PC-3 (cell line): ENCODE data around the gene AIPL1. TPM values are rescaled to one million over a fixed set of nuclear protein-coding genes. Genes with fewer than 3 reads are reported as not detected.

ENCODE experiments used
- ATAC-seq: fragments of 200-7000 bp; cut with Tn5 transposase; 2 replicates; pipeline ENCODE4 v1.9.1; 2020; ENCODE audit warnings: mild to moderate bottlenecking, moderate library complexity
- BruUV-seq: library from RNA; stranded (reverse); fragments of 400-500 nt; replicated peaks from 2 replicates; lab custom pipeline; 2021; lab: Mats Ljungman, UMichigan
- CTCF ChIA-PET: fragments of 300-600 bp; sonication (Branson Sonifier 250); formaldehyde crosslinking; loops from one replicate; lab custom pipeline; 2022; ENCODE audit warnings: antibody characterized with exemption; lab: Charles Lee
- POLR2A ChIA-PET: fragments of 300-600 bp; sonication (Branson Sonifier 250); formaldehyde crosslinking; loops from one replicate; lab custom pipeline; 2022; ENCODE audit warnings: antibody characterized with exemption; ENCODE audit not compliant: unreplicated experiment; lab: Charles Lee
- DNase-seq: peaks from one replicate; pipeline ENCODE4 v3.0.0-alpha.2; 2015
- H2AFZ ChIP-seq: fragments of 300-600 bp; sonication (generic); 2 replicates; pipeline ENCODE4 v1.6.0; 2016; ENCODE audit warnings: antibody characterized with exemption, low read length
- H3F3A ChIP-seq: fragments of 300-600 bp; sonication (generic); one replicate; pipeline ENCODE4 v1.6.0; 2017; ENCODE audit warnings: antibody characterized with exemption, low read length, control low read depth, mild to moderate bottlenecking; ENCODE audit not compliant: unreplicated experiment
- H3K27ac ChIP-seq: fragments of 300-600 bp; sonication (generic); 2 replicates; pipeline ENCODE4 v1.5.1; 2016; ENCODE audit warnings: mild to moderate bottlenecking, low read length
- H3K27me3 ChIP-seq: fragments of 300-600 bp; sonication (generic); 2 replicates; pipeline ENCODE4 v1.6.1; 2016; ENCODE audit warnings: low read length, mixed read lengths
- H3K36me3 ChIP-seq: fragments of 300-600 bp; sonication (generic); 2 replicates; pipeline ENCODE4 v1.6.1; 2016; ENCODE audit warnings: low read depth, mixed run types, low read length, mixed read lengths
- H3K4me1 ChIP-seq: fragments of 300-600 bp; sonication (generic); 2 replicates; pipeline ENCODE4 v1.5.1; 2016; ENCODE audit warnings: low read length; ENCODE audit not compliant: insufficient read depth
- H3K4me2 ChIP-seq: fragments of 300-600 bp; sonication (generic); 2 replicates; pipeline ENCODE4 v1.6.0; 2016; ENCODE audit warnings: low read length
- H3K4me3 ChIP-seq: fragments of 300-600 bp; sonication (generic); 2 replicates; pipeline ENCODE4 v1.5.1; 2016; ENCODE audit warnings: mild to moderate bottlenecking, low read length, mixed read lengths
- H3K79me2 ChIP-seq: fragments of 300-600 bp; sonication (generic); 2 replicates; pipeline ENCODE4 v1.6.1; 2017; ENCODE audit warnings: low read length, mixed read lengths
- H3K9ac ChIP-seq: fragments of 300-600 bp; sonication (generic); 2 replicates; pipeline ENCODE4 v1.6.0; 2016; ENCODE audit warnings: mild to moderate bottlenecking, low read length
- H3K9me2 ChIP-seq: fragments of 300-600 bp; sonication (generic); replicated peaks from 2 replicates; pipeline ENCODE4 v1.6.1; 2016; ENCODE audit warnings: mixed run types, low read length, mixed read lengths
- H3K9me3 ChIP-seq: fragments of 300-600 bp; sonication (generic); 2 replicates; pipeline ENCODE4 v1.6.1; 2016; ENCODE audit warnings: low read length, mixed read lengths
- H4K20me1 ChIP-seq: fragments of 300-600 bp; sonication (generic); 2 replicates; pipeline ENCODE4 v1.6.1; 2016; ENCODE audit warnings: low read length, mixed read lengths
- CTCF ChIP-seq: fragments of 300-600 bp; sonication (generic); conservative IDR thresholded peaks from 2 replicates; pipeline ENCODE4 v1.5.1; 2017; ENCODE audit warnings: antibody characterized with exemption, low read depth, mild to moderate bottlenecking, low read length
- EZH2 ChIP-seq: fragments of 300-600 bp; sonication (generic); IDR thresholded peaks from one replicate; pipeline ENCODE4 v1.6.1; 2017; ENCODE audit warnings: antibody characterized with exemption, mild to moderate bottlenecking, low read length; ENCODE audit not compliant: unreplicated experiment
- EZH2phosphoT487 ChIP-seq: fragments of 300-600 bp; sonication (generic); IDR thresholded peaks from 2 replicates; pipeline ENCODE4 v1.6.1; 2018; ENCODE audit warnings: mild to moderate bottlenecking, antibody characterized with exemption, low read length, borderline replicate concordance
- intact Hi-C: fragments of 100-400 bp; cut with micrococcal nuclease; formaldehyde crosslinking; loops from 2 replicates; pipeline ENCODE4 v1.9.0; 2023
- total RNA-seq: library from RNA; depleted of rRNA; stranded (reverse); fragments of >200 nt; gene quantifications from 2 replicates; pipeline ENCODE4 v1.2.3, GENCODE V29; 2014

AIPL1 gene
- total RNA-seq, 1 experiment from 2014 or later: not detected

GRCh38 chr17:6392609-6393350, 42.1 kb downstream of the AIPL1 start:
- no peak for TF ChIP-seq CTCF
- TF ChIP-seq EZH2phosphoT487: no peak
- no peak for TF ChIP-seq EZH2
- no peaks in the 10 kb centered on the region for H4K20me1 ChIP-seq
- no TSS peak for BruUV-seq
- H3K27ac ChIP-seq: no peak overlapping the region
- DNase-seq (no peak), ATAC-seq (no peak)
- POLR2A ChIA-PET: no interaction called here
- no peaks in the 10 kb centered on the region for H3F3A ChIP-seq
- H2AFZ ChIP-seq: no peak overlapping the region
- H3K4me3 ChIP-seq: no peak overlapping the region
- peaks cover 12% of the 10 kb centered on the region; the same call in 1 of the 2 replicates for H3K4me1 ChIP-seq
- no peaks in the 10 kb centered on the region for H3K79me2 ChIP-seq
- H3K9me2 ChIP-seq: no peaks in the 10 kb centered on the region
- intact Hi-C loops: no loop called here
- CTCF ChIA-PET: no interaction called here
- 0 out of 2 replicates have a peak overlapping the region, but pooled peaks have one; percentile 28 for H3K4me2 ChIP-seq
- H3K9ac ChIP-seq: no peak overlapping the region
- H3K27me3 ChIP-seq: peaks cover 17% of the 10 kb centered on the region
- H3K36me3 ChIP-seq: no peaks in the 10 kb centered on the region
- H3K9me3 ChIP-seq: no peaks in the 10 kb centered on the region

- POLR2A ChIA-PET: no interaction called here
- Histone ChIP-seq H4K20me1 (no peaks in the 10 kb centered on the region), H3K4me1 (peaks cover 5% of the 10 kb centered on the region; the same call in 1 of the 2 replicates), H3K9me3 (no peaks in the 10 kb centered on the region), H3K9ac (no peak overlapping the region), H2AFZ (no peak overlapping the region), H3K79me2 (no peaks in the 10 kb centered on the region), H3K4me3 (no peak overlapping the region), H3K27me3 (peaks cover 5% of the 10 kb centered on the region), H3K4me2 (no peak overlapping the region), H3K36me3 (no peaks in the 10 kb centered on the region), H3K27ac (no peak overlapping the region), H3F3A (no peaks in the 10 kb centered on the region), H3K9me2 (no peaks in the 10 kb centered on the region)
- DNase-seq (no peak), ATAC-seq (no peak)
- TF ChIP-seq CTCF (no peak), EZH2 (no peak), EZH2phosphoT487 (no peak)
- CTCF ChIA-PET: no interaction called here
- BruUV-seq: no TSS peak
- intact Hi-C loops: no loop called here
Measured at GRCh38 chr17:6388416-6388815, 46.5 kb downstream of the AIPL1 start.

- H3K9ac ChIP-seq: no peak overlapping the region
- ATAC-seq (no peak), DNase-seq (no peak)
- H3K36me3 ChIP-seq: no peaks in the 10 kb centered on the region
- no TSS peak for BruUV-seq
- H4K20me1 ChIP-seq: no peaks in the 10 kb centered on the region
- POLR2A ChIA-PET: no interaction called here
- H3K79me2 ChIP-seq: no peaks in the 10 kb centered on the region
- no peaks in the 10 kb centered on the region for H3K4me1 ChIP-seq
- no peak overlapping the region for H3K27ac ChIP-seq
- H3K9me3 ChIP-seq: no peaks in the 10 kb centered on the region
- no peaks in the 10 kb centered on the region for H3K9me2 ChIP-seq
- no peak overlapping the region for H3K4me2 ChIP-seq
- H2AFZ ChIP-seq: no peak overlapping the region
- CTCF ChIA-PET: no interaction called here
- H3K27me3 ChIP-seq: no peaks in the 10 kb centered on the region
- TF ChIP-seq EZH2phosphoT487 (no peak), CTCF (no peak), EZH2 (no peak)
- intact Hi-C loops: no loop called here
- H3K4me3 ChIP-seq: no peak overlapping the region
- H3F3A ChIP-seq: no peaks in the 10 kb centered on the region
Measured at GRCh38 chr17:6387858-6388257, 47.1 kb downstream of the AIPL1 start.
